Stimulated activated CD4-positive, alpha-beta T cell treated with anti-CD3 and anti-CD28 coated beads, TNF-alpha, amount 100 ng/mL, for 48 hours (primary cell): ENCODE measurements around the gene GTPBP6.
"Not testable (repeated sequence)": the region's sequence is repeated elsewhere in the genome, so short reads cannot be mapped to it uniquely, and the experiment has no call there.

ENCODE experiments used
- DNase-seq, 3 donors: peaks; one replicate each; pipeline ENCODE4 v3.0.0-alpha.2; 2020; ENCODE audit warnings: low read depth in 3 of 3

GTPBP6 gene

DNA sequence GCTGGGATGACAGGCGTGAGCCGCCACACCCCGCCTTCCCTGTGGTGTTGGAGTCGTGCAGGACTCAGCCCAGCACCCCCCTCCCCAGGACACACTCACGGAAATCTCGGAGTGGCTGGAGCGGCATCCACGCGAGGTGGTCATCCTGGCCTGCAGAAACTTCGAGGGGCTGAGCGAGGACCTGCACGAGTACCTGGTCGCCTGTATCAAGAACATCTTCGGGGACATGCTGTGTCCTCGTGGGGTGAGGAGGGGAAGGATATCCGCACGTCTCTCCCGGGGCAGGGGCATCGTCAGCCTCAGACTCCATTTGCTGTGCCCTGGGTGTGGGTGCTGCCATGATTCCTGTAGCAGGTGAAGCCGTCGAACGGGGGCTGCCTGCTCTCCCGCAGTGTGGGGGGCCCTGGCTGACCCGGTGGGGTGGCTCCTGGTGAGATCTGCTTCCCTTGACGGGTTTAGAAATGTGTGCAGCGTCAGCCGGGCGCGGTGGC, 27.1 kb downstream of the GTPBP6 start:
- no peak for DNase-seq

DNA sequence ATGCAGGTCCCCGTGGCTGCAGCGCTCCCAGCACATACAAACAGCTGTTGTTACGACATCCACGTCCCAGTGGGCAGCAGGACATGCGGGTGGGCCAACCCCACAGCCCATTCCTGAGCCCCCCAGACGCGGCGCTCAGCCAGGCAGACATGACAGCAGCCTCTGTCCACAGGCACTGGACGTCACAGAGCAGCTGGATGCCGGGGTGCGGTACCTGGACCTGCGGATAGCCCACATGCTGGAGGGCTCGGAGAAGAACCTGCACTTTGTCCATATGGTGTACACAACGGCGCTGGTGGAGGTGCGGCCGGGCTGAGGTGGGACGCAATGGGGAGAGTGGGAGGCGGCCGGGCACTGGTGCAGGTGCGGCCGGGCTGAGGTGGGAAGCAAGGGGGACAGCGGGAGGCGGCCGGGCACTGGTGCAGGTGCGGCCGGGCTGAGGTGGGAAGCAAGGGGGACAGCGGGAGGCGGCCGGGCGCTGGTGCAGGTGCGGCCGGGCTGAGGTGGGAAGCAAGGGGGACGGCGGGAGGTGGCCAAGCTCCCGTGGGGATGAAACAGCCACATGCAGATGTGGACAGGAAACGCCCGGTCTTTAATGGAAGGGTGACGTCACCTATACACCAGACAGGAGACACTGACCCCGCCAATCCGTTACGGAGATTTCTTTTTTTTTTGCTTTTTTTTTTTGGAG, 28.0 kb downstream of the GTPBP6 start:
- DNase-seq = no peak

DNA sequence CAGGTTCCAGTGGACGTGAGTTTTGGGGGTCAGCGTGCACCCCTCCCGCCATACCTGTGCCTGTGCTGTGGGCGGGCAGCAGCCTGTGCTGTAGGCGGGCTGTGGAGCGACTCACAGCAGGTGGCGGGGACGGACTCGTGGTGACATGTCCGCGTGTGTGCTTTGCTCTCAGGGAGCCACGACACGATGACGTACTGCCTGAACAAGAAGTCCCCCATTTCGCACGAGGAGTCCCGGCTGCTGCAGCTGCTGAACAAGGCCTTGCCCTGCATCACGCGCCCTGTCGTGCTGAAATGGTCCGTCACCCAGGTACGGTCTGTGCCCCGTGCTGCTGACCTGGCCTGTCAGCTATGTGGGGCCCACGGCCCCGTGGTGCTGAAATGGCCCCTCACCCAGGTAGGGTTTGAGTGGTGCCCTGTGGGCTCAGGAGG, 30.0 kb downstream of the GTPBP6 start:
- DNase-seq = no peak

DNA sequence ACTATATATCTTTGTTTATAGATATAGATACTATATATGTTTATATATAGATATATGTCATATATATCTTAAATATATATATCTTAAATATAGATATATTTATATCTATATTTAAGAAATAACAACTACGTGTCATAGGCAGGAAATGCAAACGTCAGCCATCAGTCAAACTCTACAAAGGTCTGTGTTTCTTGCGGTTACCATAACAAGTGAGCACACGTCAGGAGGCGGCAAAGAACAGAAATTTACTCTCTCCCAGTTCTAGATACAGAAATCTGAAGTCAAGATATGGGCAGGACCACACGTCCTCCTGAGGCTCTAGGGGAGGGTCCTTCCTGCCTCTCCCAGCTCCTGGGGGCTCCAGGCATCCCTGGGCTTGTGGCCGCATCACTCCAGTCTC, 30.9 kb downstream of the GTPBP6 start:
- no peak for DNase-seq

DNA sequence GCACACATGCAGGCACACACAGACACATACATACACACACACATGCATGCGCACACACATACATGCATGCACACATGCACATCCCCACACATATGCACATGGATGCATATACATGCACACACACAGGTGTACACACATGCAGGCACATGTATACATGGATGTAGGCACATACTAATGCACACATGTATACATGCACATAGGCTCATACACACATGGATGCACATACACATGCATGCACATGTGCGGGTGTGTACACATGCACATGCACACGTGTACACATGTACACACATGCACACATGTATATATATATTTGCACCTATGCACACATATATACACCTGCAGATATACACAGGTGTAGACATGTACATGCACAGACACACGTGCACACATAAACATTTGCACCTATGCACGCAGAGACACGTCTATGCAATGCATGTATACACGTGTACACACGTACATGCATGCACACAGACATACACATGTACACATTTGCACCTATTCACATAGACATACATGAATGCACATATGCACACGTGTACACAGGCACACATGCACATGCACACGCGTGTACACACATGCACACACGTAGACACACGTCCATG, 33.4 kb downstream of the GTPBP6 start:
- DNase-seq = no peak

DNA sequence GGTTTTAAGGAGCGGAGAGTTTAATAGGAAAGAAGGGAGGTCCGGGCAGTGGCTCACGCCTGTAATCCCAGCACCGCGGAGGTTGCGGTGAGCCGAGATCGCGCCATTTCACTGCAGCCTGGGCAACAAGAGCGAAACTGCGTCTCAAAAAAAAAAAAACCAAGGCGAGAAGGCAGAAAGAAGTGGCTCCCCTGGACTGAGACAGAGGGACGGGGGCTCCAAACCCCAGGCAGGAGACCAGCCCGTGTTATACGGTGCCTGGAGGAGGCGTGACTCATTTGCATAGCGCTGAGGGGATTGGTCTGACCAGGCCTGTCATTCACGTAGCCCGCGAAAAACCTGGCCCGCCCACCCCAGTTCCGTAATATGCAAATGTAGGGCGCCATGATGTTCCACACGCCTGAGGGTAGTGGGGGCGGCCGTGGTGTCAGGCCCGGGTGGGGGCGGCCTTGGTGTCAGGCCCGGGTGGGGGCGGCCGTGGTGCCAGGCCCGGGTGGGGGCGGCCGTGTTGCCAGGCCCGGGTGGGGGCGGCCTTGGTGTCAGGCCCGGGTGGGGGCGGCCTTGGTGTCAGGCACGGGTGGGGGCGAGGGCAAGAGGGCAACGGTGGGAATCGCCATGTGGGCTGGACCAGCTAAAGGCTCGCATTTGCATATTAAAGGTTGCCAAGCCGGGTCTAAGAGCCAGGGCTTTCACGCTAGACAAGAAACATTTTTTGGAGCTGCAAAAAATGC, 35.3 kb downstream of the GTPBP6 start:
- peak; percentile 79 to 90 (median 84) for DNase-seq

DNA sequence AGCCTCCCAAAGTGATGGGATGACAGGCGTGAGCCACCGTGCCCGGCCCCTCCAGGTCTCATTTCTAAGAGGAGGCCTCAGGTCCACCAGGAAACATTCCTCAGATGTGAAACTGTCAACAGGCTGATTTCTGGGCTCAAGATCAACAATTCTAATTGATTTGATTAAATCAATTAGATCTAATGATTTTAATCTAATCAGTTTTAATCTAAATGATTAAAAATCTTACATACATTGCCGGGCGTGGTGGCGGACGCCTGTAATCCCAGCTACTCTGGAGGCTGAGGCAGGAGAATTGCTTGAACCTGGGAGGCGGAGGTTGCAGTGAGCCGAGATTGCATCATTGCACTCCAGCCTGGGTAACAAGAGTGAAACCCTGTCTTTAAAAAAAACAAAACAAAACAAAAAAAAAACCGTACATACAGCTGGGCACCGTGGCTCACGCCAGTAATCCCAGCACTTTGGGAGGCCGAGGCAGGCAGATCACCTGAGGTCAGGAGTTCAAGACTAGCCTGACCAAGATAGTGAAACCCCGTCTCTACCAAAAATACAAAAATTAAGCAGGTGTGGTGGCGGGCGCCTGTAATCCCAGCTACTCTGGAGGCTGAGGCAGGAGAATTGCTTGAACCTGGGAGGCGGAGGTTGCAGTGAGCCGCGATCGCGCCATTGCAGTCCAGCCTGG, 36.5 kb downstream of the GTPBP6 start:
- not testable (repeated sequence) for DNase-seq

DNA sequence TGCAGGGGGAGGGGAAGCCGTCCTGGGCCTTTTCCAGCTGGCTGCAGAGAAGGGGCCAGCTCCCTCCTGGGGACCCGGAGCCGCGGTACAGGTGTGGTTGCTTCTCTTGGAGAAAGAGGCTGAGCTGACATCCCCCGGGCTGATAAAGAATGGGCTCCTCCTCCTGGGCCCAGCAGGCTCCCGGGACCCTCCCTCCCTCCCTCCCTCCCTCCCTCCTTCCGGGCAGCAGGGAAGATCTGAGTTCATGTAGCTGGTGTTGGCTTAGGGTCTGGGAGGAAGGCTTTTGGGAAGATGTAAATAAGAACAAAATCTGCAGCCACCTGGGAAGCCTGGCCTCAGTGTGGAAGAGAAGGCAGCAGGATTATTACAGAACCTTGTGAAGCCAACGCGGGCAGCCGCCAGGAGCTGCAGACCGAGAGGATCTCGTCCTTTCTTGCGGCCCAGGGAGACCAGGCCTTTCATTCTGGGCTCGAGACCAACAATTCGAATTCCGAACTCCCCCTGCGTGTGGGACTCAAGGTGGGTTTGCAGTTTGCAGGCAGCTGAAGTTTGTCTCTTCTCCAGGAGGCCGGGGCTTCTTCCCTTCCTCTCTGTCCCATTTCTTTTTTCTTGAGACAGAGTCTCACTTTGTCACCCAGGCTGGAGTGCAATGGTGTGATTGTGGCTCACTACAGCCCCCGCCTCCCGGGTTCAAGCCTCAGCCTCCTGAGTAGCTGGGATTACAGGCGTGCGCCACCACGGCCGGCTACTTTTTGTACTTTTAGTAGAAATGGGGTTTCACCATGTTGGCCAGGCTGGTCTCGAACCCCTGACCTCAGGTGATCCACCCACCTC, 37.2 kb downstream of the GTPBP6 start, which contains the start of gene PLCXD1:
Gene PLCXD1, plus strand, starts transcription at position 216 of the 834 bp plus-strand sequence. CDS start 2,807 bp downstream, outside the sequence.
- no peak for DNase-seq

DNA sequence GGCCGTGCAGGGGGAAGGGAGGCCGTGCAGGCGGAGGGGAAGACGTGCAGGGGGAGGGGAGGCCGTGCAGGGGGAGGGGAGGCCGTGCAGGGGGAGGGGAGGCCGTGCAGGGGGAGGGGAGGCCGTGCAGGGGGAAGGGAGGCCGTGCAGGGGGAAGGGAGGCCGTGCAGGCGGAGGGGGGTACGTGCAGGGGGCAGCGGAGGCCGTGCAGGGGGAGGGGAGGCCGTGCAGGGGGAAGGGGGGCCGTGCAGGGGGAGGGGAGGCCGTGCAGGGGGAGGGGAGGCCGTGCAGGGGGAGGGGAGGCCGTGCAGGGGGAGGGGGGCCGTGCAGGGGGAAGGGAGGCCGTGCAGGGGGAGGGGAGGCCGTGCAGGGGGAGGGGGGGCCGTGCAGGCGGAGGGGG, 37.9 kb downstream of the GTPBP6 start:
- DNase-seq = not testable (repeated sequence)

DNA sequence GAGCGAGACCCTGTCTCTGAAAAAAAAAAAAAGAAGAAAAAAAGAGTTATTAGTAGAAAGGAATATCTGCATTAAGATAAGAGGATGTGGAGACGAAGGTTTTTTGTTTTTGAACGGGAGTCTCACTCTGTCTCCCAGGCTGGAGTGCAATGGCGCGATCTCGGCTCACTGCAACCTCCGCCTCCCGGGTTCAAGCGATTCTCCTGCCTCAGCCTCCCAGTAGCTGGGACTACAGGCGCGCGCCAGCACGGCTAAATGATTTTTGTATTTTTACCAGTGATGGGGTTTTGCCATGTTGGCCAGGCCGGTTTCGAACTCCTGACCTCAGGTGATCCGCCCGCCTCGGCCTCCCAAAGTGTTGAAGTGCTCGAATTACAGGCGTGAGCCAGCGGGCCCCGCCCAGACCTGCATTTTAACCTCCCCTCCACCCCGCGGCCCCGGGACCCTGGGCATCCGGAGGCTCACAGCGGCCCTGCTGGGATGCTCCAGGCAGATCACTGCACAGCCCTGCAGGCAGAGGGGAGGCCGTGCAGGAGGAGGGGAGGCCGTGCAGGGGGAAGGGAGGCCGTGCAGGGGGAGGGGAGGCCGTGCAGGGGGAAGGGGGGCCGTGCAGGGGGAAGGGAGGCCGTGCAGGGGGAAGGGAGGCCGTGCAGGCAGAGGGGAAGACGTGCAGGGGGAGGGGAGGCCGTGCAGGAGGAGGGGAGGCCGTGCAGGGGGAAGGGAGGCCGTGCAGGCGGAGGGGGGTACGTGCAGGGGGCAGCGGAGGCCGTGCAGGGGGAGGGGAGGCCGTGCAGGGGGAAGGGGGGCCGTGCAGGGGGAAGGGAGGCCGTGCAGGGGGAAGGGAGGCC, 38.6 kb downstream of the GTPBP6 start:
- not testable (repeated sequence) for DNase-seq

DNA sequence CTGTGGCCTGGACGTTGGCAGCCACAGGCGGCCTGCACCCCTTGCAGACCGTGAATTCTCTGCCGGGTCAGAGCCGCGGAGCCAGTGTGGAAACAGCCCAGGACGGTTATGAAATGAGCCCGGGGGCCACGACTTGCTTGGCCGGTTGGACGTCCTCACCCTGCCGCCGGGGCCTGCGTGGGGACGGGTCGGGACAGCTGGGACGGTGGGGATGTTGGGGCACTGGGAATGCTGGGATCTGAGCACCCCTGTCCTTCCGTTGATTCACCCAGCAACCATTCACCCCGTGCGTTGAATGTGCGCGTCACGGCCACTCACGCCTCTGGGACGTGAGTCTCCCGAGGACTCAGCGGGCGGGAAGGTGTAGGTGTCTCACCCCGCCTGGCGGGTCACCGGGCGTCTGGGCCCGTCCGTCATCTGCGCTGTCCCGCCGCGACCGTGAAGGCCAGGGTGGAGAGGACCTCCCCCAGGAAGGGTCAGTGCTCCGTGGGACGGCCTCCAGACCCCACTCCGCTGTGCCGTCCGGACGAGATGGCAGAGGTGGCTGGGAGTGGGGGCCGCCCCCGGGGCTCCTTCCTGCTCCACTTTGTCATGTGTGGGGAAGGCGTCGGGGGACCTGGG, 41.9 kb downstream of the GTPBP6 start:
- no peak for DNase-seq

DNA sequence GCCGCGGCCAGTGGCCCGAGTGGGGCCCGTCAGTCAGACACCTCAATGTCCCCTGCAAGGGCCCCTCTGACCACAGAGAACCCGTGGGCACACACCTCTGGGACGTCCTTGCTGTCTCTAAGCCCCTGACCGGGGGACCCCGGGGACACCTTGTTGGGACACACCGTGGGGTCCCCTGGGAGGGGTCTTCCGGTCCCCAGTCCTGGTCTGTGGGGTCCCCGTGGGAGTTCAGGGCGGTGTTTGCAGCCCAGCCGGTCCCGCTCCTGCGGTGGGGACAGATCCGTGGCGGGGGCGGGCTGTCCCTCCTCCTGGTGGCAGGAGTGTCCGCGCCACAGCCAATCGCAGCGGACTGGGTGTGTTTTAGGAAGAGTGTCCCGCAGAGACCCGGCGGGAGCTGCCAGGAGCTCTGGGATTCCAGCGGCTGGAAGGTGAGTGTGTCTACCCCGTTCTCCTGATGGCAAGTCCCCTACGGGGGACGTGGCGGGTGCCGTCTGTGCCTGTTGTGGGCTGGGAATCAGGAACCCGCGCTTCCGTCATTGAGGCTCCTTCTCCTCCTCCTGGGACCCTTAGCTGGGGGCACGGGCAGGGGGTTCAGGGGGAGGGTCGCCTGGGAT, 42.5 kb downstream of the GTPBP6 start:
- DNase-seq = peak in 2 of 3 donors; percentile 27 to 40

DNA sequence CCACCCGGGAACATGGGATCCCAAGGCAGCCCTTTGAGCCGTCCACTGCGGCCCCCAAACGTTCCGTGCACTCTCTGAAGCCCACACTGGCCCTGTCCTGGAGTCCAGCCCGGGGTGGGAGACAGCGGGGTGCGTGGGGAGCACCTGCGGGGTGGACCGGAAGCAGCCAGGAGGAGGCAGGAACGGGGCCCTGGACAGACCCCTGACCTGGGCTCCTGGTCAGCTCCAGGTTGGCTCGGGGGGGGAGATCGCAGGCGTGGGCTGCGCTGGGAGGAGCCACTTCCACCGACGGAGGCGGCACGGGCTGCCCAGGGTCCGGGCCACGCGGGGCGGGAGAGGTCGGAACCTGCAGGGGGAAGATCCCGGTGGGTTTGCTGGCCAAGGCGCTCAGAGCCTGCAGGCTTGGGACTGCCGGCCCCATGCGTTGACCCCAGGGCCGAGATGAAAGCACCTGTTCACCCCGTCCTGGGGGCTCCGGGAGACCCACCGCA, 43.1 kb downstream of the GTPBP6 start:
- DNase-seq = no peak

DNA sequence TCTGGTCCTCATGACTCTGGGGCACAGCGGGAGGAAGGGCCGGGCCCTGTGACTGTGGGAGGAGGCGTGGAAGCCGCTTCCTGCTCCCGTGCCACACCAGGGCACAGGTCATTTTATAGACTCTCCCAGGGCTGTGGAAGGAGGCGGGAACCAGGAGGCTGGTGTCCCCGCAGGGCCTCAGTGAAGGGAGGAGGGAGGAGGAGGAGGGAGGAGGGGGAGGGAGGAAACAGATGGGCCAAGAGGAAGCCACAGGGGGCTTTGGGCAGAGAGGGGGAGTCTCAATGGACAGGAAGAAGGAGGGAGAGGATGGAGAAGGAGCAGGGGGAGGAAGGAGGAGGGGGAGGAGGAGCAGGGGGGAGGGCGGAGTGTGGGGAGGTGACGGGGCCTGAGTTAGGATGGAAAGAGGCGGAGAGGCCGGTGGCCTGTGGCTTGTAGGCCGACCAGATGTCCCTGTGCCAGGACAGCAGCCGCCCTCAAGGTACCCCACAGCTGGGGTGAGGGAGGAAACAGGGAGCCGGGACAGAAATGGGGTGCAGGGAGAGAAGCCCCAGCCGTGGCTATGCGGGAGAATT, 43.6 kb downstream of the GTPBP6 start:
- no peak for DNase-seq

DNA sequence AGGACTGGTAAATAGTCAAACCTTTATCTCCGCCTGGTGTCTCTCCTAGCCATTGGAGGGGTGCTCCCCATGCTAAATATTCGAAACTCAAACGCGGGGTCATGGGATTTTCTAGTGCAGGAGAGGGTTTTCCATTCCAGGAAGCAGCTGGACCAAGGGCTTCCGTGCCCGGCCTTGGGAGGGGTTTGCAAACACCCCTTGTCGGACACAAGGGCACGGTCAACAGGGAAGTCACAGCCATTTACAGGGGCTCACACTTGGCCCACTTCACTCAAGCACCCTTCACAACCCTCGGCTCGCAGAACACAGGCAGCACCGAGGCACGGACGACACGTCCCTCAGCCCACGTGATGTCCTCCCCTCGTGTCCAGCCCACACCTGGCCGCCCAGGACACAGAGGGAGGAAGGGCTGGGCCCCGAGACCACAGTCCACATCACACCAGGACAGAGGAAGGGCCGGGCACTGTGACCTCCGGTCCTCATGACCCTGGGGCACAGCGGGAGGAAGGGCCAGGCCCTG, 47.7 kb downstream of the GTPBP6 start:
- DNase-seq = no peak

DNA sequence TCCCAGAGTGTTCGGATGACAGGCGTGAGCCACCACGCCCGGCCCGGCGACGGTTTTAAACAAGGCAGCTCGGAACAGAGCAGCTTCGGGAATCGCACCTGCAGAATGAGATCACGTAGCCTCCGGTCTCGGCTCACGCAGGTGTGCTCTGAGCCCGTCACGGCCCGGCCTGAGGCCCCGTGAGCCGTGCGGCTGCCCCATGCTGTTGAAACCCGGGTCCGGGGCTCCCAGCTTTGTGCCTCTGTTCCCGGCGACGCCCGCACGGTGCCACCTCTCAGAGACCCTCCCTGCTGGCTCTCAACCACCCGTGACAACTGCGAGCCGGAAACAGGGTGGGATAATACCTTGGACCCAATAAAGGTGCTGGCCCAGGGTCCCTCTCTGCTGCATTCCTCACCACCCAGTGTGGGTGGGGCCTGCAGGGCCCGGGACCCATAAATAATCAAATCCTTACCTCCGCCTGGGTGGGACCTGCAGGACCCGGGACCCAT, 50.8 kb downstream of the GTPBP6 start:
- no peak for DNase-seq

DNA sequence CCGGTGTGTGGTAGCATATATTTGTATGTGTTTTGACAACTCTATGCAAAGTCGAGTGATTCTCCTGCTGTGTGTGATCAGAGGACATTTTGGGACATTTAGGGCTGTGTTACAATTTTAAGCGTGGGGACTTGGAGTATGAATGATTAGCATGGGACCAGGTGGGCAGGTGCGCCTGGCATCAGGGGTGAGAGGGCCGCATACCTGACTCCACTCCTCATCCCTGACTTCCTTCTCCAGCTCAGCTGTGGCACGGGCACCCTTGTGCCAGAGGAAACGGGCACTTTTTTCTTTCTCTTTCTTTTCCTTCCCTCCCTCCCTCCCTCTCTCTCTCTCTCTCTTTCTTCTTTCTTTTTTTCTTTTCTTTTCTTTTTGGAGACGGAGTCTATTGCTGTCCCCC, 53.1 kb downstream of the GTPBP6 start:
- no peak for DNase-seq
